ENCODE measurements around the gene B4GALT6. TPM values are rescaled to one million over a fixed set of nuclear protein-coding genes. Genes with fewer than 3 reads are reported as not detected.

Gene B4GALT6
- total and polyA plus RNA-seq, 10 of the 15 experiments (the other 5 are each of a cell fraction or from before 2014, with no cell fraction given): 11.9 to 47.4 (median 18.0) TPM

DNA sequence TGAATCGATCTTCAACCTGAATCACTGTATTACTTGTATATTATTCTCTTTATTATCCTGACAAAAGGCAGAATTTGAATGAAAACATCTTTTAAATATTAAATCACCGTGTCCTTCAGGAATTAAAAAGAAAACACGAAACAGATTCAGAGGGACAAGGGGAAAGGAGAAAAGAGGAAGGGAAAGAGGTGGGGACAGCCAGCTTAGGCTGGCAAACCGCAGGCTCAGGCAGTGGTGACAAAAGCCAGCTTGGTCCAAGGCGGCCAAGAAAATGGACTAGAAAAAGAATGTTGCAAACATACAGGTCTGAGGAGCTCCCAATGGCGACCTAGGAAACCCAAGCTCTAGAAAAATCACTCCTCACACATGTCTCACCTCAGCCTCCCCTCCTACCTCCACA is 6.8 kb downstream of the B4GALT6 start:
- TF ChIP-seq MTA2 (IDR thresholded peaks at IDR 0.05; ENCODE audit: low read depth) (peak; percentile 26; the same call in 1 of the 2 replicates), SUZ12 (IDR thresholded peaks at IDR 0.05; ENCODE audit: unreplicated experiment) (no peak), SPI1 (IDR thresholded peaks at IDR 0.05; ENCODE audit: borderline replicate concordance, insufficient read depth, low read depth, low read length) (peak; percentile 81), IKZF1 (conservative IDR thresholded peaks at IDR 0.05) (peak; percentile 67), RUNX3 (IDR thresholded peaks at IDR 0.05; ENCODE audit: low read length) (peak; percentile 70), IKZF2 (IDR thresholded peaks at IDR 0.05) (peak; percentile 75 to 77; a peak in 3 of 4 replicates), EED (IDR thresholded peaks at IDR 0.05; ENCODE audit: low read depth) (peak; percentile 66)
- TF ChIP-seq, protein P1, sequence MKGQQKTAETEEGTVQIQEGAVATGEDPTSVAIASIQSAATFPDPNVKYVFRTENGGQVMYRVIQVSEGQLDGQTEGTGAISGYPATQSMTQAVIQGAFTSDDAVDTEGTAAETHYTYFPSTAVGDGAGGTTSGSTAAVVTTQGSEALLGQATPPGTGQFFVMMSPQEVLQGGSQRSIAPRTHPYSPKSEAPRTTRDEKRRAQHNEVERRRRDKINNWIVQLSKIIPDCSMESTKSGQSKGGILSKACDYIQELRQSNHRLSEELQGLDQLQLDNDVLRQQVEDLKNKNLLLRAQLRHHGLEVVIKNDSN (IDR thresholded peaks at IDR 0.05; ENCODE audit: borderline replicate concordance, extremely low read length, insufficient read depth, low read depth, low read length): no peak
- TF ChIP-seq, protein P2, sequence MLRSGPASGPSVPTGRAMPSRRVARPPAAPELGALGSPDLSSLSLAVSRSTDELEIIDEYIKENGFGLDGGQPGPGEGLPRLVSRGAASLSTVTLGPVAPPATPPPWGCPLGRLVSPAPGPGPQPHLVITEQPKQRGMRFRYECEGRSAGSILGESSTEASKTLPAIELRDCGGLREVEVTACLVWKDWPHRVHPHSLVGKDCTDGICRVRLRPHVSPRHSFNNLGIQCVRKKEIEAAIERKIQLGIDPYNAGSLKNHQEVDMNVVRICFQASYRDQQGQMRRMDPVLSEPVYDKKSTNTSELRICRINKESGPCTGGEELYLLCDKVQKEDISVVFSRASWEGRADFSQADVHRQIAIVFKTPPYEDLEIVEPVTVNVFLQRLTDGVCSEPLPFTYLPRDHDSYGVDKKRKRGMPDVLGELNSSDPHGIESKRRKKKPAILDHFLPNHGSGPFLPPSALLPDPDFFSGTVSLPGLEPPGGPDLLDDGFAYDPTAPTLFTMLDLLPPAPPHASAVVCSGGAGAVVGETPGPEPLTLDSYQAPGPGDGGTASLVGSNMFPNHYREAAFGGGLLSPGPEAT (IDR thresholded peaks at IDR 0.05; ENCODE audit: low read depth): peak; percentile 49; the same call in 1 of the 2 replicates
- TF ChIP-seq, protein P3, sequence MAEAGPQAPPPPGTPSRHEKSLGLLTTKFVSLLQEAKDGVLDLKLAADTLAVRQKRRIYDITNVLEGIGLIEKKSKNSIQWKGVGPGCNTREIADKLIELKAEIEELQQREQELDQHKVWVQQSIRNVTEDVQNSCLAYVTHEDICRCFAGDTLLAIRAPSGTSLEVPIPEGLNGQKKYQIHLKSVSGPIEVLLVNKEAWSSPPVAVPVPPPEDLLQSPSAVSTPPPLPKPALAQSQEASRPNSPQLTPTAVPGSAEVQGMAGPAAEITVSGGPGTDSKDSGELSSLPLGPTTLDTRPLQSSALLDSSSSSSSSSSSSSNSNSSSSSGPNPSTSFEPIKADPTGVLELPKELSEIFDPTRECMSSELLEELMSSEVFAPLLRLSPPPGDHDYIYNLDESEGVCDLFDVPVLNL (IDR thresholded peaks at IDR 0.05; ENCODE audit: low read depth, low read length): no peak
- BruUV-seq (replicated peaks): no TSS peak
- H3K4me3 ChIP-seq: peak overlapping the region; percentile 100
- H3K4me2 ChIP-seq (ENCODE audit: control insufficient read depth, insufficient read depth): peak overlapping the region; percentile 74
- RAD21 ChIA-PET (ENCODE audit: unreplicated experiment): interaction anchor here (1.8 to 14.0 kb wide), 4 partner anchors 9 to 26 kb away, joined by 4 to 168 read pairs (median 37); no protein-coding TSS in a partner anchor
- in situ Hi-C loops (cut with MboI): no loop called here
- peak overlapping the region; percentile 52 for H3K27ac ChIP-seq (ENCODE audit: control insufficient read depth, insufficient read depth)
- FAIRE-seq (no peak), DNase-seq (ENCODE audit: low read depth, low spot score) (no peak), ATAC-seq (peak; percentile 29)
- H3K9me3 ChIP-seq (replicated peaks; ENCODE audit: control insufficient read depth, insufficient read depth, low read length): no peaks in the 10 kb centered on the region
- H2AFZ ChIP-seq (ENCODE audit: control insufficient read depth, low read depth, low read length): no peak overlapping the region
- CTCF ChIA-PET: interaction anchor here (1.2 to 14.8 kb wide), 7 partner anchors 12 to 143 kb away, joined by 3 to 135 read pairs (median 5); no protein-coding TSS in a partner anchor
- no peaks in the 10 kb centered on the region for H4K20me1 ChIP-seq (ENCODE audit: control insufficient read depth, insufficient read depth)
- no peaks in the 10 kb centered on the region for H3K27me3 ChIP-seq (replicated peaks in 1 of 2; ENCODE audit: control insufficient read depth in 2 of 2, insufficient read depth in 2 of 2, low read length in 1 of 2)
- H3K9ac ChIP-seq (ENCODE audit: control insufficient read depth, insufficient read depth, low read length): peak overlapping the region; percentile 47; the same call in 1 of the 2 replicates
- intact Hi-C loops (cut with micrococcal nuclease; ENCODE audit: unreplicated experiment): no loop called here
- 25% methylated on average over 6 of the region's 6 CpGs for WGBS (ENCODE audit: insufficient coverage, insufficient replicate concordance, low lambda C conversion rate, missing lambda C conversion rate)
- H3K79me2 ChIP-seq (ENCODE audit: control insufficient read depth, insufficient read depth, low read length): peaks cover 99% of the 10 kb centered on the region
- SMC1A ChIA-PET (ENCODE audit: uncharacterized antibody, unreplicated experiment): interaction anchor here (1.1 to 15.2 kb wide), 10 partner anchors 9 to 50 kb away, joined by 3 to 169 read pairs (median 6); no protein-coding TSS in a partner anchor
- H3K36me3 ChIP-seq (ENCODE audit: control insufficient read depth in 2 of 2, insufficient read depth in 2 of 2, low read length in 1 of 2): no peaks in the 10 kb centered on the region
- POLR2A ChIA-PET: interaction anchor here (0.6 to 7.4 kb wide), 8 partner anchors 10 to 458 kb away, joined by 3 to 64 read pairs (median 4); no protein-coding TSS in a partner anchor
- peaks cover 31% of the 10 kb centered on the region for H3K4me1 ChIP-seq (ENCODE audit: control insufficient read depth, insufficient read depth, low read length)
